WTC11 (cell line): ENCODE results near the gene PRRT1.

ENCODE experiments used
- CTCF ChIP-seq: fragments of 200-600 bp; IDR thresholded peaks from 2 replicates; pipeline ENCODE4 v1.8.0; 2022; ENCODE audit warnings: antibody characterized with exemption
- SP1 ChIP-seq: sonication (generic); formaldehyde crosslinking; conservative IDR thresholded peaks from 2 replicates; pipeline ENCODE4 v1.8.1; 2022; ENCODE audit warnings: missing genetic modification reagents
- USF2 ChIP-seq: sonication (generic); formaldehyde crosslinking; IDR thresholded peaks from 2 replicates; pipeline ENCODE4 v1.8.1; 2023; ENCODE audit warnings: mild to moderate bottlenecking, missing genetic modification reagents, moderate library complexity
- ZBTB43 ChIP-seq: sonication (generic); formaldehyde crosslinking; IDR thresholded peaks from 2 replicates; pipeline ENCODE4 v1.8.1; 2023; ENCODE audit warnings: mild to moderate bottlenecking, missing genetic modification reagents
- ZNF138 ChIP-seq: sonication (generic); formaldehyde crosslinking; conservative IDR thresholded peaks from 2 replicates; pipeline ENCODE4 v1.8.1; 2022; ENCODE audit warnings: mild to moderate bottlenecking, moderate library complexity, missing genetic modification reagents

- TF ChIP-seq SP1 (CRISPR knock-in tag) (no peak), ZBTB43 (CRISPR knock-in tag) (no peak), ZNF138 (no peak), CTCF (no peak), USF2 (no peak)
Measured at GRCh38 chr6:32174416-32174815, 22.7 kb upstream of the PRRT1 start.
